Measurements from ENCODE around the gene CRMP1.

Gene CRMP1

GRCh38 chr4:5774416-5775036 is 118.4 kb downstream of the CRMP1 start:
- DNase-seq (ENCODE audit: low read depth in 2 of 3, low spot score in 2 of 3) = no peak

GRCh38 chr4:5773271-5773555 is 119.7 kb downstream of the CRMP1 start:
- no peak for DNase-seq (ENCODE audit: low read depth in 2 of 3, low spot score in 2 of 3)

- no peak for DNase-seq (ENCODE audit: low read depth in 2 of 3, low spot score in 2 of 3)
Measured at GRCh38 chr4:5772528-5773270, 120.2 kb downstream of the CRMP1 start.
